Peyer's patch (tissue), 4 donors: Measurements from ENCODE around the gene SCYGR2.

ENCODE experiments used
- CTCF ChIP-seq, 6 experiments: fragments of 450-650 bp in 4 of 6; fragments of 200-600 bp in 2 of 6; sonication (generic) in 1 of 6; IDR thresholded peaks; one replicate each; pipeline ENCODE4 v1.5.1; 2017 to 2019; ENCODE audit warnings: antibody characterized with exemption in 6 of 6, mild to moderate bottlenecking in 3 of 6, moderate library complexity in 1 of 6
- POLR2A ChIP-seq, 2 donors: fragments of 450-650 bp; IDR thresholded peaks; one replicate each; pipeline ENCODE4 v1.5.1; 2017; ENCODE audit warnings: antibody characterized with exemption in 2 of 2, mild to moderate bottlenecking in 2 of 2, moderate library complexity in 2 of 2

GRCh38 chr2:227608561-227609338 is 10.1 kb downstream of the SCYGR2 start:
- TF ChIP-seq CTCF (IDR thresholded peaks at IDR 0.05) (no peak), POLR2A (IDR thresholded peaks at IDR 0.05) (no peak)
